Ascending aorta (tissue), 2 donors: ENCODE data around the gene SORBS2. TPM values are rescaled to one million over a fixed set of nuclear protein-coding genes. Genes with fewer than 3 reads are reported as not detected.

Source experiments
- DNase-seq, 2 donors: peaks; one replicate each; pipeline ENCODE4 v3.0.0-alpha.2; 2019; ENCODE audit warnings: low spot score in 2 of 2
- H3K27ac ChIP-seq, 2 donors: fragments of 200-600 bp; sonication (generic); one replicate each; pipeline ENCODE4 v1.5.1; 2016 to 2017; ENCODE audit warnings: mild to moderate bottlenecking in 1 of 2
- H3K27me3 ChIP-seq: fragments of 200-600 bp; sonication (generic); one replicate; pipeline ENCODE4 v1.5.1; 2017
- H3K36me3 ChIP-seq, 2 donors: fragments of 200-600 bp; sonication (generic); one replicate each; pipeline ENCODE4 v1.5.1; 2016
- H3K4me1 ChIP-seq, 2 donors: fragments of 200-600 bp; sonication (generic); one replicate each; pipeline ENCODE4 v1.5.1; 2016 to 2017; ENCODE audit warnings: mild to moderate bottlenecking in 1 of 2
- H3K4me3 ChIP-seq, 2 donors: fragments of 200-600 bp; sonication (generic); one replicate each; pipeline ENCODE4 v1.5.1; 2016 to 2017; ENCODE audit warnings: mild to moderate bottlenecking in 1 of 2
- H3K9me3 ChIP-seq, 2 donors: fragments of 200-600 bp; sonication (generic); one replicate each; pipeline ENCODE4 v1.5.1; 2016
- intact Hi-C: fragments of 100-400 bp; cut with DNase I; formaldehyde crosslinking; loops from one replicate; pipeline ENCODE4 v1.15.1; 2023
- total RNA-seq: library from RNA; depleted of rRNA; stranded (reverse); fragments of >200 nt; gene quantifications from one replicate; pipeline ENCODE4 v1.1.0, GENCODE V29; 2016
- TF ChIP-seq, protein P1 (sequence below), 3 experiments: fragments of 200-600 bp in 2 of 3; fragments of 450-650 bp in 1 of 3; sonication (generic) in 2 of 3; IDR thresholded peaks; one replicate each; pipeline ENCODE4 v1.5.1; 2016 to 2019; ENCODE audit warnings: antibody characterized with exemption in 3 of 3, mild to moderate bottlenecking in 1 of 3, moderate library complexity in 1 of 3

SORBS2 gene
- total RNA-seq, 1 donor from 2014 or later, result 246 TPM

GRCh38 chr4:185662030-185662778, 149.8 kb downstream of the SORBS2 start:
- H3K4me1 ChIP-seq, result peaks cover 0 to 3% of the 10 kb centered on the region in 2 donors
- intact Hi-C loops, result no loop called here
- no peak overlapping the region for H3K27ac ChIP-seq
- no peaks in the 10 kb centered on the region for H3K9me3 ChIP-seq
- H3K4me3 ChIP-seq, result no peak overlapping the region
- peaks cover 15 to 27% of the 10 kb centered on the region in 2 donors for H3K36me3 ChIP-seq
- TF ChIP-seq, protein P1, sequence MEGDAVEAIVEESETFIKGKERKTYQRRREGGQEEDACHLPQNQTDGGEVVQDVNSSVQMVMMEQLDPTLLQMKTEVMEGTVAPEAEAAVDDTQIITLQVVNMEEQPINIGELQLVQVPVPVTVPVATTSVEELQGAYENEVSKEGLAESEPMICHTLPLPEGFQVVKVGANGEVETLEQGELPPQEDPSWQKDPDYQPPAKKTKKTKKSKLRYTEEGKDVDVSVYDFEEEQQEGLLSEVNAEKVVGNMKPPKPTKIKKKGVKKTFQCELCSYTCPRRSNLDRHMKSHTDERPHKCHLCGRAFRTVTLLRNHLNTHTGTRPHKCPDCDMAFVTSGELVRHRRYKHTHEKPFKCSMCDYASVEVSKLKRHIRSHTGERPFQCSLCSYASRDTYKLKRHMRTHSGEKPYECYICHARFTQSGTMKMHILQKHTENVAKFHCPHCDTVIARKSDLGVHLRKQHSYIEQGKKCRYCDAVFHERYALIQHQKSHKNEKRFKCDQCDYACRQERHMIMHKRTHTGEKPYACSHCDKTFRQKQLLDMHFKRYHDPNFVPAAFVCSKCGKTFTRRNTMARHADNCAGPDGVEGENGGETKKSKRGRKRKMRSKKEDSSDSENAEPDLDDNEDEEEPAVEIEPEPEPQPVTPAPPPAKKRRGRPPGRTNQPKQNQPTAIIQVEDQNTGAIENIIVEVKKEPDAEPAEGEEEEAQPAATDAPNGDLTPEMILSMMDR (IDR thresholded peaks at IDR 0.05), result no peak
- DNase-seq, result no peak
- H3K27me3 ChIP-seq, result no peaks in the 10 kb centered on the region

DNA sequence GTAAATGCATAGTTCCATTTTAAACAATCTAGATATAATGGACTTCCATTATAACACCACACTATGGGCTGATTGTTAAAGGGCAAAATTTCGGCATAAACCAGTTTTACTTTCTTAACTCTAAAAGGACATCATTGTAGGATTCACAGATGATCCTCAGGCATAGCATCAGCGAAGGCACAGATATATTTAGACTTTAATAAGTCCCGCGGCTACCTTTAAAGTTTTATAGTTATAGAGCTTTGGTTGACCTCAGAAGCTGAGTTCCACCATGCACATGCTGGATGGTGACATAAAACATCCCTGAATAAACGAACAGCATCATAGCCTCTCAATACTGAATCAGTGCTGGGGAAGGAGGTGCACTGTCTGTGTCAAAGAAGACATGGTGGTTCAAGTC, 151.7 kb downstream of the SORBS2 start:
- no peak for DNase-seq
- Histone ChIP-seq H3K27ac (no peak overlapping the region), H3K36me3 (peaks cover 11 to 20% of the 10 kb centered on the region in 2 donors), H3K27me3 (no peaks in the 10 kb centered on the region), H3K4me3 (no peak overlapping the region), H3K9me3 (no peaks in the 10 kb centered on the region), H3K4me1 (peaks cover 0 to 6% of the 10 kb centered on the region in 2 donors)
- TF ChIP-seq, protein P1 (IDR thresholded peaks at IDR 0.05), result no peak
- intact Hi-C loops, result no loop called here

DNA sequence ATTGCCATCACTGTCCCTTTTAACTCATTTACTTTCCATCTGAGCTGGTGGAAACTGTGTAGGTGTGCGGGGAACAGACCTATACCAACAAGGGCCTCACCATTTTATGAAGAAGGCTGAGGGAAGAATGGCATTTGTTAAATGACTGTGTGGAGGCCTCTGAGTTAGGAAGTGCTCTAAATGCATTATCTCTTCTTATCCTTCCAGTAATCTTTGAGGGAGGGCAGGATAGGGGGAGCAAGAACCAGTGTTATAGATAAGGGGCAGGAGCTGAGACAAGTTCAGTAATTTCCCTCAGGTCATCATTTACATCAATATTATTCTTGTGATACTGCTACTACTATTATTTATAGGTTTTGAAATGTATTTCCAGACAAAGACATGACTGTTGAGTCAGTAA, 154.3 kb downstream of the SORBS2 start:
- Histone ChIP-seq H3K27me3 (no peaks in the 10 kb centered on the region), H3K4me1 (peaks cover 0 to 6% of the 10 kb centered on the region in 2 donors), H3K36me3 (peaks cover 11 to 19% of the 10 kb centered on the region in 2 donors), H3K9me3 (no peaks in the 10 kb centered on the region), H3K27ac (peak overlapping the region; percentile 69 to 77), H3K4me3 (peak overlapping the region in 1 of 2 donors; percentile 72)
- DNase-seq, result no peak
- TF ChIP-seq, protein P1 (IDR thresholded peaks at IDR 0.05), result no peak
- intact Hi-C loops, result loop anchor here (2.0 to 10.0 kb wide), 5 partner anchors 60 to 487 kb away; no protein-coding TSS in a partner anchor

- Histone ChIP-seq H3K4me1 (peaks cover 0 to 6% of the 10 kb centered on the region in 2 donors), H3K4me3 (peak overlapping the region; percentile 43 to 72), H3K36me3 (peaks cover 12 to 22% of the 10 kb centered on the region in 2 donors), H3K9me3 (no peaks in the 10 kb centered on the region), H3K27me3 (no peaks in the 10 kb centered on the region), H3K27ac (peak overlapping the region; percentile 69 to 77)
- DNase-seq, result no peak
- TF ChIP-seq, protein P1 (IDR thresholded peaks at IDR 0.05), result no peak
- intact Hi-C loops, result loop anchor here (2.0 to 10.0 kb wide), 5 partner anchors 60 to 488 kb away; no protein-coding TSS in a partner anchor
Measured at GRCh38 chr4:185657183-185657582, 154.8 kb downstream of the SORBS2 start.

- no peaks in the 10 kb centered on the region for H3K9me3 ChIP-seq
- no peaks in the 10 kb centered on the region for H3K27me3 ChIP-seq
- H3K4me3 ChIP-seq, result peak overlapping the region; percentile 43 to 72
- peaks cover 13 to 19% of the 10 kb centered on the region in 2 donors for H3K36me3 ChIP-seq
- intact Hi-C loops, result loop anchor here (2.0 to 10.0 kb wide), 5 partner anchors 61 to 488 kb away; no protein-coding TSS in a partner anchor
- peaks cover 0 to 6% of the 10 kb centered on the region in 2 donors for H3K4me1 ChIP-seq
- peak in 1 of 2 donors; percentile 80 for DNase-seq
- TF ChIP-seq, protein P1 (IDR thresholded peaks at IDR 0.05), result peak; percentile 56 to 79 (median 76)
- H3K27ac ChIP-seq, result peak overlapping the region; percentile 69 to 77
Measured at GRCh38 chr4:185656467-185656931, 155.5 kb downstream of the SORBS2 start.
